Ishikawa (cell line): Measurements from ENCODE around the gene COMMD1.

Source experiments
- CEBPB ChIP-seq: IDR thresholded peaks from 2 replicates; pipeline ENCODE4 v1.6.1; 2012
- CREB1 ChIP-seq: IDR thresholded peaks from 2 replicates; pipeline ENCODE4 v1.6.1; 2012; ENCODE audit warnings: low read depth
- EGR1 ChIP-seq: IDR thresholded peaks from 2 replicates; pipeline ENCODE4 v1.6.1; 2012
- EP300 ChIP-seq: IDR thresholded peaks from 2 replicates; pipeline ENCODE4 v1.6.1; 2012; ENCODE audit warnings: borderline replicate concordance
- FOXM1 ChIP-seq: IDR thresholded peaks from 2 replicates; pipeline ENCODE4 v1.6.1; 2012; ENCODE audit warnings: low read depth, borderline replicate concordance
- MAX ChIP-seq: IDR thresholded peaks from 2 replicates; pipeline ENCODE4 v1.6.1; 2012
- NFIC ChIP-seq: IDR thresholded peaks from 2 replicates; pipeline ENCODE4 v1.6.1; 2012
- RAD21 ChIP-seq: IDR thresholded peaks from 2 replicates; pipeline ENCODE4 v1.6.1; 2012; ENCODE audit warnings: low read depth
- REST ChIP-seq: IDR thresholded peaks from 2 replicates; pipeline ENCODE4 v1.6.1; 2012; ENCODE audit warnings: low read depth, mild to moderate bottlenecking
- TAF1 ChIP-seq: IDR thresholded peaks from 2 replicates; pipeline ENCODE4 v1.6.1; 2012; ENCODE audit warnings: low read depth, mild to moderate bottlenecking
- TCF12 ChIP-seq: IDR thresholded peaks from 2 replicates; pipeline ENCODE4 v1.6.1; 2012; ENCODE audit warnings: low read depth
- TEAD4 ChIP-seq: IDR thresholded peaks from 2 replicates; pipeline ENCODE4 v1.6.1; 2012
- USF1 ChIP-seq: IDR thresholded peaks from 2 replicates; pipeline ENCODE4 v1.6.1; 2012
- YY1 ChIP-seq: IDR thresholded peaks from 2 replicates; pipeline ENCODE4 v1.6.1; 2012; ENCODE audit warnings: low read depth
- ZBTB7A ChIP-seq: IDR thresholded peaks from 2 replicates; pipeline ENCODE4 v1.6.1; 2012; ENCODE audit warnings: low read depth

Gene COMMD1

GRCh38 chr2:62071126-62071598, 165.7 kb downstream of the COMMD1 start:
- TF ChIP-seq TAF1 = no peak
- TF ChIP-seq TCF12 = no peak
- no peak for TF ChIP-seq TEAD4
- TF ChIP-seq ZBTB7A = no peak
- TF ChIP-seq EGR1 = no peak

- TF ChIP-seq TAF1 (no peak), TEAD4 (no peak), EGR1 (no peak), RAD21 (no peak), TCF12 (no peak), YY1 (no peak), REST (no peak), MAX (no peak), USF1 (no peak), ZBTB7A (no peak), NFIC (no peak), FOXM1 (no peak), EP300 (no peak), CEBPB (no peak), CREB1 (no peak)
Measured at GRCh38 chr2:62071760-62072680, 166.5 kb downstream of the COMMD1 start.

GRCh38 chr2:62074233-62074632, 168.8 kb downstream of the COMMD1 start:
- no peak for TF ChIP-seq YY1
- no peak for TF ChIP-seq FOXM1
- no peak for TF ChIP-seq RAD21
- TF ChIP-seq TAF1 = no peak

GRCh38 chr2:62076980-62077638, 171.6 kb downstream of the COMMD1 start:
- TF ChIP-seq REST (no peak), EP300 (no peak), NFIC (no peak), YY1 (no peak), USF1 (no peak), TEAD4 (no peak)

- TF ChIP-seq NFIC = no peak
- no peak for TF ChIP-seq EGR1
- no peak for TF ChIP-seq USF1
- TF ChIP-seq YY1 = no peak
Measured at GRCh38 chr2:62084801-62085200, 179.3 kb downstream of the COMMD1 start.

- TF ChIP-seq TCF12 (no peak), CEBPB (no peak), NFIC (no peak), TEAD4 (no peak), ZBTB7A (no peak), RAD21 (no peak), USF1 (no peak), EGR1 (no peak)
Measured at GRCh38 chr2:62089658-62090057, 184.2 kb downstream of the COMMD1 start.
